Liver (tissue), 9 donors: ENCODE data around the gene TMEM234. TPM values are rescaled to one million over a fixed set of nuclear protein-coding genes. Genes with fewer than 3 reads are reported as not detected.

Experiments used
- DNase-seq: peaks from one replicate; pipeline ENCODE4 v3.0.0-alpha.2; 2017; ENCODE audit warnings: low spot score
- H3K27ac ChIP-seq, 2 donors: one replicate each; pipeline ENCODE4 v1.7.0; 2013; ENCODE audit warnings: inconsistent platforms in 2 of 2, low read length in 2 of 2, control low read depth in 1 of 2, low read depth in 1 of 2, mild to moderate bottlenecking in 1 of 2
- H3K27me3 ChIP-seq, 4 donors: one replicate each; pipeline versions ENCODE4 v1.6.1 to v1.7.0; 2013; ENCODE audit warnings: low read length in 3 of 4, inconsistent platforms in 1 of 4, mild to moderate bottlenecking in 1 of 4, moderate library complexity in 1 of 4; ENCODE audit not compliant: control insufficient read depth in 4 of 4, insufficient read depth in 4 of 4
- H3K36me3 ChIP-seq, 4 donors: one replicate each; pipeline versions ENCODE4 v1.6.1 to v1.7.0; 2013; ENCODE audit warnings: low read length in 3 of 4, mild to moderate bottlenecking in 3 of 4, low read depth in 1 of 4, moderate library complexity in 1 of 4; ENCODE audit not compliant: control insufficient read depth in 4 of 4, insufficient read depth in 3 of 4
- H3K4me1 ChIP-seq, 4 donors: one replicate each; pipeline versions ENCODE4 v1.6.1 to v1.7.0; 2013; ENCODE audit warnings: low read length in 3 of 4, mild to moderate bottlenecking in 3 of 4, moderate library complexity in 1 of 4; ENCODE audit not compliant: control insufficient read depth in 4 of 4, insufficient read depth in 4 of 4
- H3K4me3 ChIP-seq, 3 donors: one replicate each; pipeline versions ENCODE4 v1.6.1 to v1.7.0; 2013; ENCODE audit warnings: low read length in 3 of 3, control low read depth in 1 of 3, low read depth in 1 of 3, mild to moderate bottlenecking in 1 of 3
- H3K9ac ChIP-seq, 2 donors: one replicate each; pipeline ENCODE4 v1.7.0; 2013; ENCODE audit warnings: low read length in 2 of 2, mild to moderate bottlenecking in 2 of 2, moderate library complexity in 2 of 2, control low read depth in 1 of 2, low read depth in 1 of 2
- H3K9me3 ChIP-seq, 4 donors: one replicate each; pipeline versions ENCODE4 v1.6.1 to v1.7.0; 2013; ENCODE audit warnings: low read length in 3 of 4; ENCODE audit not compliant: control insufficient read depth in 4 of 4
- EGR1 ChIP-seq, 2 donors: IDR thresholded peaks; 2 replicates each; pipeline ENCODE4 v1.6.1; 2016 to 2018; ENCODE audit warnings: antibody characterized with exemption in 2 of 2, low read depth in 2 of 2
- FOXA1 ChIP-seq: IDR thresholded peaks from 2 replicates; pipeline ENCODE4 v1.6.1; 2016; ENCODE audit warnings: antibody characterized with exemption
- FOXA2 ChIP-seq: IDR thresholded peaks from 2 replicates; pipeline ENCODE4 v1.6.1; 2016; ENCODE audit warnings: antibody characterized with exemption
- GABPA ChIP-seq, 2 donors: IDR thresholded peaks in 1 of 2; conservative IDR thresholded peaks in 1 of 2; 2 replicates each; pipeline ENCODE4 v1.6.1; 2016; ENCODE audit warnings: antibody characterized with exemption in 2 of 2, mild to moderate bottlenecking in 1 of 2, moderate library complexity in 1 of 2
- HNF4A ChIP-seq, 2 donors: conservative IDR thresholded peaks; 2 replicates each; pipeline ENCODE4 v1.6.1; 2016; ENCODE audit warnings: antibody characterized with exemption in 2 of 2, mild to moderate bottlenecking in 2 of 2
- HNF4G ChIP-seq: IDR thresholded peaks from 2 replicates; pipeline ENCODE4 v1.6.1; 2016; ENCODE audit warnings: antibody characterized with exemption
- JUND ChIP-seq, 2 donors: IDR thresholded peaks; 2 replicates each; pipeline ENCODE4 v1.6.1; 2016; ENCODE audit warnings: antibody characterized with exemption in 2 of 2
- NR2F2 ChIP-seq: IDR thresholded peaks from 2 replicates; pipeline ENCODE4 v1.6.1; 2016; ENCODE audit warnings: antibody characterized with exemption
- RAD21 ChIP-seq, 2 donors: IDR thresholded peaks; 2 replicates each; pipeline ENCODE4 v1.6.1; 2016; ENCODE audit warnings: antibody characterized with exemption in 2 of 2, mild to moderate bottlenecking in 2 of 2
- RXRA ChIP-seq, 2 donors: IDR thresholded peaks; 2 replicates each; pipeline ENCODE4 v1.6.1; 2017 to 2018; ENCODE audit warnings: antibody characterized with exemption in 2 of 2, mild to moderate bottlenecking in 1 of 2
- TAF1 ChIP-seq: conservative IDR thresholded peaks from 2 replicates; pipeline ENCODE4 v1.6.1; 2016; ENCODE audit warnings: antibody characterized with exemption, mild to moderate bottlenecking
- YY1 ChIP-seq: IDR thresholded peaks from 2 replicates; pipeline ENCODE4 v1.6.1; 2016; ENCODE audit warnings: antibody characterized with exemption, mild to moderate bottlenecking
- WGBS: extraction: QIAGEN DNeasy Blood & Tissue Kit; methylation state at CpG from one replicate; pipeline ENCODE4 v1.1.7; 2013; 5-methylcytosine and 5-hydroxymethylcytosine counted together
- polyA plus RNA-seq, 2 donors: library from polyadenylated mRNA; stranded (reverse) in 1 of 2; unstranded in 1 of 2; fragments of 200-250 nt in 1 of 2; fragments of >200 nt in 1 of 2; fragmentation: Nextera tagmentation in 1 of 2; extraction: Ambion mirVana in 1 of 2; gene quantifications; one replicate each; pipeline versions ENCODE4 v1.2.1 to v1.2.3, GENCODE V29; 2013 to 2015
- total RNA-seq, 2 donors: library from RNA; depleted of rRNA; stranded (reverse); fragments of >200 nt; gene quantifications; one replicate each; pipeline ENCODE4 v1.2.3, GENCODE V29; 2014
- TF ChIP-seq, protein P1 (sequence below): fragments of 150-350 bp; IDR thresholded peaks from 2 replicates; pipeline ENCODE4 v1.5.1; 2017; ENCODE audit warnings: improper control_type of control experiment, low read depth, low read length; ENCODE audit not compliant: missing input control
- TF ChIP-seq, protein P2 (sequence below): IDR thresholded peaks from 2 replicates; pipeline ENCODE4 v1.6.1; 2016; ENCODE audit warnings: antibody characterized with exemption
- TF ChIP-seq, protein P3 (sequence below): IDR thresholded peaks from 2 replicates; pipeline ENCODE4 v1.6.1; 2016; ENCODE audit warnings: antibody characterized with exemption
- TF ChIP-seq, protein P4 (sequence below): IDR thresholded peaks from 2 replicates; pipeline ENCODE4 v1.6.1; 2016; ENCODE audit warnings: antibody characterized with exemption
- donor health status: healthy.
- donor health status: healthy.
- donor health status: healthy.
- donor health status: healthy.
- donor health status: healthy.

Gene TMEM234
- total and polyA plus RNA-seq, 4 donors: 5.4 to 6.8 (median 6.1) TPM

DNA sequence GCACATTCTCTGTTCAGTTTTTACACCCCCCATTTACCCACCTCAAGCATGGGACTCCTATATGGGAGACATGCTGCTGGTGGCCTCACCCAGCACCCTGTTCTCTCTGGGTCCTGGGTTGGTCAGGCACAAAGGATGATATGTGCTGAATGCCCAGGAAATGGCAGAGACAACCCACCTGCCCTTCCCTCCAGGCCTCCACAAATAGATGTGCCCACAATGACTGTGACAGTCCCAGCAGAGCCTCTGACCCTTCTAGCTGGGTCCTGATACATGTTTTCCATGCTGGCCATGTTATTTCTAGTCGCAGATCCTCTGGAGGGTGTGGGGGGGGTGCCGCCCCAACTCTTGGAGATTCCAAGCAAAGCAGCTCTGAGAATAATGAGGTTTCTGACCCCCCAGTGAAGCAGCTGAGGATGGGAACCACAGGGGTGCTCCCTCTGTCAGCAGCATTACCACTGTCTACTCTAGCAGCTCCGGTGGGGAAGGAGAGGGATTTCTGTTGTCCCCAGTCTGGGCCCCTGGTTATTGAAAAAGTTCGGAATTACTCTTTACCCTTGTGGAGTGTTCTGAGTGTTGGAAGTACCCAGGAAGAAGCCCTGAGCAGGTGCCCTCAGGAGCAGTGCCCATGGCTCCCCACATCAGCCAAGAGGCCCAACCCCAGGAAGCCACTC lies 23.0 kb downstream of the TMEM234 start:
- Histone ChIP-seq H3K9ac (no peak overlapping the region), H3K9me3 (no peaks in the 10 kb centered on the region), H3K4me3 (no peak overlapping the region), H3K4me1 (peaks cover 0 to 34% (median 20%) of the 10 kb centered on the region in 4 donors), H3K36me3 (peaks cover 10 to 33% (median 27%) of the 10 kb centered on the region in 4 donors), H3K27ac (no peak overlapping the region), H3K27me3 (no peaks in the 10 kb centered on the region)
- TF ChIP-seq, protein P1, sequence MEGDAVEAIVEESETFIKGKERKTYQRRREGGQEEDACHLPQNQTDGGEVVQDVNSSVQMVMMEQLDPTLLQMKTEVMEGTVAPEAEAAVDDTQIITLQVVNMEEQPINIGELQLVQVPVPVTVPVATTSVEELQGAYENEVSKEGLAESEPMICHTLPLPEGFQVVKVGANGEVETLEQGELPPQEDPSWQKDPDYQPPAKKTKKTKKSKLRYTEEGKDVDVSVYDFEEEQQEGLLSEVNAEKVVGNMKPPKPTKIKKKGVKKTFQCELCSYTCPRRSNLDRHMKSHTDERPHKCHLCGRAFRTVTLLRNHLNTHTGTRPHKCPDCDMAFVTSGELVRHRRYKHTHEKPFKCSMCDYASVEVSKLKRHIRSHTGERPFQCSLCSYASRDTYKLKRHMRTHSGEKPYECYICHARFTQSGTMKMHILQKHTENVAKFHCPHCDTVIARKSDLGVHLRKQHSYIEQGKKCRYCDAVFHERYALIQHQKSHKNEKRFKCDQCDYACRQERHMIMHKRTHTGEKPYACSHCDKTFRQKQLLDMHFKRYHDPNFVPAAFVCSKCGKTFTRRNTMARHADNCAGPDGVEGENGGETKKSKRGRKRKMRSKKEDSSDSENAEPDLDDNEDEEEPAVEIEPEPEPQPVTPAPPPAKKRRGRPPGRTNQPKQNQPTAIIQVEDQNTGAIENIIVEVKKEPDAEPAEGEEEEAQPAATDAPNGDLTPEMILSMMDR: no peak
- TF ChIP-seq RXRA (IDR thresholded peaks at IDR 0.05): no peak
- TF ChIP-seq HNF4A (conservative IDR thresholded peaks at IDR 0.05): no peak
- TF ChIP-seq, protein P2, sequence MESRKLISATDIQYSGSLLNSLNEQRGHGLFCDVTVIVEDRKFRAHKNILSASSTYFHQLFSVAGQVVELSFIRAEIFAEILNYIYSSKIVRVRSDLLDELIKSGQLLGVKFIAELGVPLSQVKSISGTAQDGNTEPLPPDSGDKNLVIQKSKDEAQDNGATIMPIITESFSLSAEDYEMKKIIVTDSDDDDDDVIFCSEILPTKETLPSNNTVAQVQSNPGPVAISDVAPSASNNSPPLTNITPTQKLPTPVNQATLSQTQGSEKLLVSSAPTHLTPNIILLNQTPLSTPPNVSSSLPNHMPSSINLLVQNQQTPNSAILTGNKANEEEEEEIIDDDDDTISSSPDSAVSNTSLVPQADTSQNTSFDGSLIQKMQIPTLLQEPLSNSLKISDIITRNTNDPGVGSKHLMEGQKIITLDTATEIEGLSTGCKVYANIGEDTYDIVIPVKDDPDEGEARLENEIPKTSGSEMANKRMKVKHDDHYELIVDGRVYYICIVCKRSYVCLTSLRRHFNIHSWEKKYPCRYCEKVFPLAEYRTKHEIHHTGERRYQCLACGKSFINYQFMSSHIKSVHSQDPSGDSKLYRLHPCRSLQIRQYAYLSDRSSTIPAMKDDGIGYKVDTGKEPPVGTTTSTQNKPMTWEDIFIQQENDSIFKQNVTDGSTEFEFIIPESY: no peak
- TF ChIP-seq NR2F2: no peak
- no peak for TF ChIP-seq GABPA (IDR thresholded peaks at IDR 0.05 in 1 of 2, conservative IDR thresholded peaks at IDR 0.05 in 1 of 2)
- TF ChIP-seq, protein P3, sequence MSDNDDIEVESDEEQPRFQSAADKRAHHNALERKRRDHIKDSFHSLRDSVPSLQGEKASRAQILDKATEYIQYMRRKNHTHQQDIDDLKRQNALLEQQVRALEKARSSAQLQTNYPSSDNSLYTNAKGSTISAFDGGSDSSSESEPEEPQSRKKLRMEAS: no peak
- TF ChIP-seq, protein P4, sequence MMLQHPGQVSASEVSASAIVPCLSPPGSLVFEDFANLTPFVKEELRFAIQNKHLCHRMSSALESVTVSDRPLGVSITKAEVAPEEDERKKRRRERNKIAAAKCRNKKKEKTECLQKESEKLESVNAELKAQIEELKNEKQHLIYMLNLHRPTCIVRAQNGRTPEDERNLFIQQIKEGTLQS: no peak
- no peak for TF ChIP-seq TAF1
- no peak for TF ChIP-seq FOXA2
- no peak for TF ChIP-seq YY1
- no peak for TF ChIP-seq JUND (IDR thresholded peaks at IDR 0.05)
- TF ChIP-seq FOXA1: no peak
- WGBS: 79% methylated on average over 4 of the region's 4 CpGs
- no peak for DNase-seq

DNA sequence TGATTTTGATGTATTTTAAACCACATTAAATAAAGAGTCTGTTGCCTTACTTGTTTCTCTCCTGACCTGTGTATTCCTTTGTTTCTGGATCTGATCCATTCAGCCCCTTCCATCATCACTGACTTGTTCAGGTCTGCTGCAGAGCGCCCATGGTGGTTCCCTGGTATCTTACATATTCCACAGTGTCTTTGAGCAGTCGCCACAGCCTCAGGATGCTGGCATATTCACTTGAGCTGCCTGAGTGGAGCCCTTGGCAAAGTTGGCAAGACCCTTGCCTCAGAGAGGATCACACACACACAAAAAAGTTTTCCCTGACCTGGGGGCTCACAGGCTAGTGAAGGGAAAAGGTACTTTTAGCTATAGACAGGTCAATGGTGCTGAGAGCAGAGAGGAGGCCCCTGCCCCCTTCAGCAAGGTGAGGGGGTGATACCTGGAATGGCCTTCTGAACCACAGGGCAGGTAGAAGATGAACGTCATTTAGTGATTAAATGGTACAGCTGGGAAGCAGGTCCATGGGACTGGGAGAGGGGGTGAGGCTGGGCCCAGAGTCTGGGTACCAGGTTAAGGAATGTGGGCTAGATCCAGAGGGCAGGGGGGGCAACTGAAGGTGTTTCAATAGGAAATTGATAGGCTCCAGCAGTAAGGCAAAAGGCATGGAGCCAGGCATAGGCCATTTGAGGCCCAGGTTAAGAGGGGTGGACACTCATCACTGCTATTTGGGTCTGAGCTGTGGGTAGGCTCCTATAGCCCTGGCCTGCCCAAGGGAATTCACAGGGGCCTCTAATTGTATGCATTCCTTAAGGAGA lies 23.7 kb downstream of the TMEM234 start:
- H3K36me3 ChIP-seq: peaks cover 10 to 40% (median 31%) of the 10 kb centered on the region in 4 donors
- WGBS: 91% methylated on average over 3 of the region's 3 CpGs

More for the DNA sequence above, 23.7 kb downstream of the TMEM234 start:
- peaks cover 0 to 34% (median 20%) of the 10 kb centered on the region in 4 donors for H3K4me1 ChIP-seq
- no peaks in the 10 kb centered on the region for H3K9me3 ChIP-seq
- no peak overlapping the region for H3K4me3 ChIP-seq
- no peak for DNase-seq
- TF ChIP-seq EGR1 (IDR thresholded peaks at IDR 0.05; ENCODE audit: low read depth in 2 of 2) (no peak), RAD21 (IDR thresholded peaks at IDR 0.05) (no peak), HNF4G (no peak), FOXA1 (no peak), RXRA (IDR thresholded peaks at IDR 0.05) (no peak), YY1 (no peak)
- TF ChIP-seq, protein P1: no peak
- TF ChIP-seq, protein P2: no peak
- H3K27me3 ChIP-seq: no peaks in the 10 kb centered on the region
- no peak overlapping the region for H3K27ac ChIP-seq
- no peak overlapping the region for H3K9ac ChIP-seq
